Stimulated activated CD4-positive, alpha-beta T cell treated with anti-CD3 and anti-CD28 coated beads, Interleukin-15, amount 100 ng/mL, for 1 hour (primary cell): ENCODE results near the gene SLC22A23.

Source experiments
- DNase-seq, 2 donors: peaks; one replicate each; pipeline ENCODE4 v3.0.0-alpha.2; 2020; ENCODE audit warnings: low read depth in 1 of 2, low spot score in 1 of 2

Gene SLC22A23

GRCh38 chr6:3304500-3305215, 152.2 kb downstream of the SLC22A23 start:
- no peak for DNase-seq

- no peak for DNase-seq
Observed at GRCh38 chr6:3303795-3304411, 152.9 kb downstream of the SLC22A23 start.

GRCh38 chr6:3301506-3301905, 155.3 kb downstream of the SLC22A23 start:
- DNase-seq: no peak

GRCh38 chr6:3299221-3299620, 157.6 kb downstream of the SLC22A23 start:
- DNase-seq: no peak

GRCh38 chr6:3297909-3298308, 158.9 kb downstream of the SLC22A23 start:
- DNase-seq: no peak

- no peak for DNase-seq
Observed at GRCh38 chr6:3297006-3297405, 159.8 kb downstream of the SLC22A23 start.

- no peak for DNase-seq
Observed at GRCh38 chr6:3296537-3296936, 160.3 kb downstream of the SLC22A23 start.

GRCh38 chr6:3296078-3296477, 160.8 kb downstream of the SLC22A23 start:
- DNase-seq: no peak

GRCh38 chr6:3294921-3295871, 161.7 kb downstream of the SLC22A23 start:
- DNase-seq: no peak

GRCh38 chr6:3294396-3294795, 162.5 kb downstream of the SLC22A23 start:
- DNase-seq: no peak

- DNase-seq: no peak
Observed at GRCh38 chr6:3293271-3294155, 163.3 kb downstream of the SLC22A23 start.

GRCh38 chr6:3292431-3293197, 164.2 kb downstream of the SLC22A23 start:
- no peak for DNase-seq

GRCh38 chr6:3291987-3292386, 164.9 kb downstream of the SLC22A23 start:
- DNase-seq: no peak

- DNase-seq: no peak
Observed at GRCh38 chr6:3291346-3291745, 165.5 kb downstream of the SLC22A23 start.

GRCh38 chr6:3290931-3291211, 166.0 kb downstream of the SLC22A23 start:
- DNase-seq: no peak

GRCh38 chr6:3290149-3290930, 166.5 kb downstream of the SLC22A23 start:
- no peak for DNase-seq

- no peak for DNase-seq
Observed at GRCh38 chr6:3289664-3290055, 167.2 kb downstream of the SLC22A23 start.

- no peak for DNase-seq
Observed at GRCh38 chr6:3288711-3289663, 167.9 kb downstream of the SLC22A23 start.
